Stimulated activated naive CD8-positive, alpha-beta T cell treated with anti-CD3 and anti-CD28 coated beads, Interleukin-15, amount 100 ng/mL, for 72 hours (primary cell): ENCODE results near the gene DUSP3.
A peak's percentile ranks its signal among the peaks of the same experiment; 100 is the strongest.

ENCODE experiments used
- ATAC-seq: fragments of 150-1000 bp; cut with Tn5 transposase; 2 replicates; pipeline ENCODE4 v1.10.0; 2021; ENCODE audit warnings: mild to moderate bottlenecking, moderate library complexity
- DNase-seq, 2 donors: peaks; one replicate each; pipeline ENCODE4 v3.0.0; 2021 to 2022
- H3K27ac Mint-ChIP-seq, 2 donors: one replicate each; pipeline ENCODE4 v1.8.0; 2022; ENCODE audit warnings: mild to moderate bottlenecking in 2 of 2, mixed read lengths in 2 of 2, moderate library complexity in 2 of 2
- H3K27me3 Mint-ChIP-seq: one replicate; pipeline ENCODE4 v1.8.0; 2022; ENCODE audit warnings: mixed read lengths
- H3K4me1 Mint-ChIP-seq: one replicate; pipeline ENCODE4 v1.8.0; 2022; ENCODE audit warnings: mild to moderate bottlenecking, mixed read lengths
- H3K4me3 Mint-ChIP-seq, 2 donors: one replicate each; pipeline ENCODE4 v1.8.0; 2022; ENCODE audit warnings: mild to moderate bottlenecking in 2 of 2, mixed read lengths in 2 of 2, moderate library complexity in 1 of 2
- H3K9me3 Mint-ChIP-seq, 2 donors: one replicate each; pipeline ENCODE4 v1.8.0; 2022; ENCODE audit warnings: mixed read lengths in 2 of 2

DUSP3 gene

GRCh38 chr17:43778337-43779144, at the start of gene DUSP3:
Gene DUSP3, minus strand, starts transcription at chr17:43778977. Its CDS starts 53 bp downstream, at chr17:43778924.
- Mint-ChIP-seq H3K27ac (peak within 1 kb of the TSS; percentile 54 to 76), H3K4me1 (peaks cover 18% of the 10 kb centered on the region), H3K4me3 (peak within 1 kb of the TSS; percentile 83 to 91)

DNA sequence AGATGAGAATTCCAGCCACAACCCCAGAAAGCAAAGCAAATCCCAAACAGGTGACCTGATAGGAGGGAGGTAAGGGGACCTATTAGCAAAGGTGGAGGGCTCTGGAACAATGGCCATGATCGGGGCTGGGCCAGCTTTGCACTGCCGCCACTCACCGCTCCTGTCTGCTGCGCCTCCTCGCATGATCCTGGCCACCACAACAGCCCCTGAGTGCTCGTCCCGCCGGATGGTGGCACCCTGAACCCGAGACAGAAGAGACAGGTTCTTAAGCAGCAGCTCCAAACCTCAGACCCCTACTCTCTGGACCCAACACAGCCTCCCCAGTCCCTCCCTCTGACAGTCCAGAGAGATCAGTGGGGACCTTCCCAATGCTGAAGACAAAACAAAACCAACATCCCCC, 48.8 kb upstream of the DUSP3 start:
- Mint-ChIP-seq H3K9me3 (no peaks in the 10 kb centered on the region), H3K27ac (no peak overlapping the region), H3K4me3 (no peak overlapping the region), H3K27me3 (peaks cover 36% of the 10 kb centered on the region), H3K4me1 (peaks cover 17% of the 10 kb centered on the region)
- ATAC-seq (no peak), DNase-seq (no peak)

More at GRCh38 chr17:43778337-43779144, at the start of gene DUSP3:
- peaks cover 44% of the 10 kb centered on the region for H3K27me3 Mint-ChIP-seq
- DNase-seq (peak; percentile 69 to 76), ATAC-seq (peak; percentile 96)
- no peaks in the 10 kb centered on the region for H3K9me3 Mint-ChIP-seq

DNA sequence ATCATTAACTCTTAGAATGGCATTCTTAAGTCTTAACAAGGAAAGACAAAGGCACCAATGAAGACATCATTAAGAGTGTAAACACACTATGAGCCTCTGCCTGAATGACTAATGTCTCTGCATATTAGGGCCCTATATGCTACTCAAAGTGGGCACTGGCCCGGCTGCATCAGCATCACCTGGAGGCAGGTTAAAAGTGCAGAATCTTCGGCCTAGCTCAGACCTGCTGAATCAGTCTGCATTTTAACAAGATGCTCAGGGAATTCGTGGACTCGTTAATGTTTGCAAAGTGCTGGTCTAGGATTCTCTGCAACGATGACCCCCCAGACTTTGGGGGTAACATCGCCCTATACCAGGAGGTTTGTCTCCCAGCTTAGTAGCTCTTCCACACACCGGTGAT, 47.4 kb upstream of the DUSP3 start:
- Mint-ChIP-seq H3K4me3 (no peak overlapping the region), H3K27me3 (peaks cover 22% of the 10 kb centered on the region), H3K27ac (no peak overlapping the region), H3K9me3 (no peaks in the 10 kb centered on the region), H3K4me1 (peaks cover 9% of the 10 kb centered on the region)
- ATAC-seq (no peak), DNase-seq (no peak)

- ATAC-seq (no peak), DNase-seq (no peak)
- H3K4me1 Mint-ChIP-seq = peaks cover 3% of the 10 kb centered on the region
- H3K9me3 Mint-ChIP-seq = no peaks in the 10 kb centered on the region
- H3K27ac Mint-ChIP-seq = no peak overlapping the region
- H3K27me3 Mint-ChIP-seq = peaks cover 16% of the 10 kb centered on the region
- H3K4me3 Mint-ChIP-seq = no peak overlapping the region
Measured at GRCh38 chr17:43825567-43825966, 46.8 kb upstream of the DUSP3 start.

DNA sequence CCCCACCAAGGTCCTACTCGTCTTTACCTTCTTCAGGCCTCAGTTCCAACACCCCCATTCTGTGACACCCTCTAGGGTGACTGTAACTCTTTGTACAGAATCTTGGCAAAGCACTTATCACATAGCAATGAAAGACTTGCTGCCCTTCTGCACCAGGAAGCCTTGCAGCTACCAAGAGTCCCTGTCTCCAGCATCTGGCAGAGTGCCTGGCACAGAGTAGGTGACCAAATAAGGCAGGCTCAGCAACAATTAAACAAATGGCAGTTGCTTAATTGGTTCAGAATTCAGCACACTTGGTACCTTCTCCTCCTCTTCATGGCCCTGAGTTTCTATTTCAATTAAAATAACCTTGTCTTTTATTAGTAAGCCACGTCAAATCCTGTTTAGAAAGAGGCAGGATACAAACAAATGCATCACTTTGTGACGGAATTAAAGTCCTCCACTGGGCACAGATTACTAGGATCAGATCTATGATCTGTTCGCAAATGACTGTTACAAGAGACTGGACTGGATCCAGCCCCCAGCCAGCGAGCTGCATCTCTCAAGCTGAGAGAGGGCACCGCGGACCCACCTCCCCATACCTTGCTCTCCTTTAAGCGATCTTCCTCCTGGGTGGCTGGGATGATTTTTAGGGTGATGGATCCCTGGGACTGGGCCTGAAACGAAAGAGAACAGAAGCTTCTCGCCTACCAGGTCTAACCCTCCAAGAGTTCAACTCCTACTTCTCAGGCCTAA, 44.7 kb upstream of the DUSP3 start:
- no peaks in the 10 kb centered on the region for H3K9me3 Mint-ChIP-seq
- no peak overlapping the region for H3K4me3 Mint-ChIP-seq
- DNase-seq (no peak), ATAC-seq (no peak)
- no peak overlapping the region for H3K27ac Mint-ChIP-seq
- no peaks in the 10 kb centered on the region for H3K27me3 Mint-ChIP-seq
- no peaks in the 10 kb centered on the region for H3K4me1 Mint-ChIP-seq

GRCh38 chr17:43822570-43823190, 43.9 kb upstream of the DUSP3 start:
- DNase-seq (no peak), ATAC-seq (no peak)
- no peaks in the 10 kb centered on the region for H3K27me3 Mint-ChIP-seq

GRCh38 chr17:43820759-43821158, 42.0 kb upstream of the DUSP3 start:
- no peaks in the 10 kb centered on the region for H3K27me3 Mint-ChIP-seq
- H3K4me3 Mint-ChIP-seq = no peak overlapping the region
- H3K27ac Mint-ChIP-seq = peak overlapping the region in 1 of 2 donors; percentile 75
- H3K9me3 Mint-ChIP-seq = no peaks in the 10 kb centered on the region
- H3K4me1 Mint-ChIP-seq = no peaks in the 10 kb centered on the region
- DNase-seq (no peak), ATAC-seq (no peak)

More at GRCh38 chr17:43822570-43823190, 43.9 kb upstream of the DUSP3 start:
- Mint-ChIP-seq H3K4me3 (no peak overlapping the region), H3K27ac (no peak overlapping the region), H3K9me3 (no peaks in the 10 kb centered on the region), H3K4me1 (no peaks in the 10 kb centered on the region)

GRCh38 chr17:43818966-43819365, 40.2 kb upstream of the DUSP3 start:
- Mint-ChIP-seq H3K27ac (no peak overlapping the region), H3K4me1 (no peaks in the 10 kb centered on the region), H3K27me3 (no peaks in the 10 kb centered on the region), H3K4me3 (no peak overlapping the region), H3K9me3 (no peaks in the 10 kb centered on the region)
- DNase-seq (no peak), ATAC-seq (no peak)

GRCh38 chr17:43817826-43818225, 39.0 kb upstream of the DUSP3 start:
- no peak overlapping the region for H3K4me3 Mint-ChIP-seq
- peaks cover 8% of the 10 kb centered on the region for H3K27me3 Mint-ChIP-seq
- no peaks in the 10 kb centered on the region for H3K4me1 Mint-ChIP-seq
- ATAC-seq (no peak), DNase-seq (no peak)
- H3K9me3 Mint-ChIP-seq = no peaks in the 10 kb centered on the region
- no peak overlapping the region for H3K27ac Mint-ChIP-seq

- no peaks in the 10 kb centered on the region for H3K9me3 Mint-ChIP-seq
- peaks cover 9% of the 10 kb centered on the region for H3K27me3 Mint-ChIP-seq
- H3K27ac Mint-ChIP-seq = peak overlapping the region in 1 of 2 donors; percentile 84
- no peak for ATAC-seq
- H3K4me3 Mint-ChIP-seq = no peak overlapping the region
- H3K4me1 Mint-ChIP-seq = no peaks in the 10 kb centered on the region
- no peak for DNase-seq
Measured at GRCh38 chr17:43816336-43817320, 37.9 kb upstream of the DUSP3 start.

GRCh38 chr17:43814714-43815113, 35.9 kb upstream of the DUSP3 start:
- no peaks in the 10 kb centered on the region for H3K4me1 Mint-ChIP-seq
- ATAC-seq (no peak), DNase-seq (no peak)
- H3K27ac Mint-ChIP-seq = peak overlapping the region; percentile 36 to 52
- no peak overlapping the region for H3K4me3 Mint-ChIP-seq
- H3K27me3 Mint-ChIP-seq = peaks cover 15% of the 10 kb centered on the region
- H3K9me3 Mint-ChIP-seq = no peaks in the 10 kb centered on the region

DNA sequence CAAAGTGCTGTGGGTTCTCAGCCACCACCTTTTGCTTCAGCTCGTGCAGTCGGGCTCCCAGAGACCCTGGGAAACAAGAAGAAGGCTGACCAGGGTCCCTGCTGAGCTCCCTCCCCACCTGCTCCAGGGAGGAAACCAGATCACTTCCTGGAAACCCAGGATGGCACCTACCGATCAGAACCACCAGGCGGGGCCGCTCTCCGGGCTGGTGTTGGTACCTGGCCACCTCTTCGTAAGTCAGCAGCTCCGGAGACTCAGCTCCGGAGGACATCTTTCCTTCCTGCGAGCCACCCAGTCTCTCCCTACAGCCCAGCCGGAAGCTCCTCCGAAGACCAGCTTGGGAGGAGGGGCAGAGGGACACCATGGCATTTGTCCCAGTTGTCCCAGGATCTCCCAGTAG, 35.2 kb upstream of the DUSP3 start:
- DNase-seq (no peak), ATAC-seq (no peak)
- Mint-ChIP-seq H3K27ac (no peak overlapping the region), H3K9me3 (no peaks in the 10 kb centered on the region), H3K4me1 (no peaks in the 10 kb centered on the region), H3K4me3 (no peak overlapping the region), H3K27me3 (peaks cover 15% of the 10 kb centered on the region)

- H3K27ac Mint-ChIP-seq = no peak overlapping the region
- H3K4me3 Mint-ChIP-seq = no peak overlapping the region
- H3K27me3 Mint-ChIP-seq = peaks cover 15% of the 10 kb centered on the region
- DNase-seq = no peak
- no peaks in the 10 kb centered on the region for H3K9me3 Mint-ChIP-seq
- H3K4me1 Mint-ChIP-seq = no peaks in the 10 kb centered on the region
- no peak for ATAC-seq
Measured at GRCh38 chr17:43813386-43813785, 34.6 kb upstream of the DUSP3 start.

DNA sequence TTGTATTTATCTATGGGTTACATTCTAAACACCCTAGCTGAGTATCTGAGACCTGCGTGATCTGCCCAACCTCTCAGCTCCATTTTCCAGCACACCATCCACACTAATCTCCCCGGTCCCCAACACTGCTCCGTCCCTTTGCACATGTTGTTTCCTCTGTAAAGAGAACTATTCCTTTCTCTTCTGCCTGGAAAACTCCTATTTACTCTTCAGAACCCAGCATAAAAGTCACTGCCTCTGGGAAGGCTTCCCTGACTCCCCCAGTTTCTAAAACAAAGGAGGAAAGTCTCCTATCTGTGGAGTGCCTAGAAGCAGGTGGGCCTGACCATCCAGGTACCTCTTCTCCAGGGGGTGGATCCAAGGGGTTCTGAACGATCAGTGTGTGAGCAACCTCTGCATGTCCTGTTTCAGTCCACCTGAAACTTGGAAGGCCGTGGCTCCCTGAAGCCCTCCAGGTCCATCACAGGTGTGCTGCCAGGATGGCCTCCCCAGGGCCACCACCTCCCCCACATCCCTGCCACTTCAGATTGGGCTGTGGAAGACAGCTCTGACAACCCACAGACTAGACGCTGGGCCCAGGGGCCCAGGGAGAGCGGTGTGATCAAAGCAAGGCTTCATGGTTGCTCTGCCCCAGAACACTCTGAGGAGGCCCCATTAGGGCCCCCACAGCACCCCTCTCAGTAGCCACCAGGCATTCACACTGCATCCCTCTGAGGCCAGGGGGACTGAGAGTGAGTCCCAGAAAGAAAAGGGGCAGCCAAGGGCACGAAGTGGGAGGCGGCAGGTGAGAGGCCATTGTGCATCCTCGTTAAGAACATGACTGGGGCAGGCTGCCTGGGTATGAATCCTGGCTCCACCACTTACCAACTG, 33.9 kb upstream of the DUSP3 start:
- DNase-seq = no peak
- Mint-ChIP-seq H3K4me1 (no peaks in the 10 kb centered on the region), H3K27me3 (peaks cover 15% of the 10 kb centered on the region), H3K27ac (no peak overlapping the region), H3K9me3 (no peaks in the 10 kb centered on the region), H3K4me3 (no peak overlapping the region)
- ATAC-seq = no peak
